Inflammatory macrophage (primary cell): ENCODE results near the gene ACTG1.

Experiments
- DNase-seq, 2 donors: peaks; one replicate each; pipeline ENCODE4 v3.0.0-alpha.2; 2020 to 2022

The ACTG1 gene

GRCh38 chr17:81481073-81481799 lies 31.4 kb downstream of the ACTG1 start:
- DNase-seq, result peak; percentile 44 to 66

- DNase-seq, result no peak
Measured at GRCh38 chr17:81480140-81481072, 32.2 kb downstream of the ACTG1 start.

- no peak for DNase-seq
Measured at GRCh38 chr17:81479175-81480071, 33.2 kb downstream of the ACTG1 start.

GRCh38 chr17:81478119-81478518 lies 34.5 kb downstream of the ACTG1 start:
- DNase-seq, result no peak

- no peak for DNase-seq
Measured at GRCh38 chr17:81477173-81477572, 35.4 kb downstream of the ACTG1 start.

GRCh38 chr17:81476635-81477034 lies 36.0 kb downstream of the ACTG1 start:
- no peak for DNase-seq

- no peak for DNase-seq
Measured at GRCh38 chr17:81476097-81476496, 36.5 kb downstream of the ACTG1 start.

- no peak for DNase-seq
Measured at GRCh38 chr17:81474958-81475357, 37.6 kb downstream of the ACTG1 start.

- no peak for DNase-seq
Measured at GRCh38 chr17:81473019-81473418, 39.6 kb downstream of the ACTG1 start.

- DNase-seq, result no peak
Measured at GRCh38 chr17:81471818-81472456, 40.7 kb downstream of the ACTG1 start.

- no peak for DNase-seq
Measured at GRCh38 chr17:81470944-81471817, 41.4 kb downstream of the ACTG1 start.

GRCh38 chr17:81470270-81470943 lies 42.2 kb downstream of the ACTG1 start:
- DNase-seq, result no peak

- no peak for DNase-seq
Measured at GRCh38 chr17:81469266-81469665, 43.3 kb downstream of the ACTG1 start.

GRCh38 chr17:81468770-81469121 lies 43.9 kb downstream of the ACTG1 start:
- no peak for DNase-seq

- DNase-seq, result no peak
Measured at GRCh38 chr17:81468111-81468769, 44.4 kb downstream of the ACTG1 start.

- DNase-seq, result no peak
Measured at GRCh38 chr17:81466564-81467472, 45.8 kb downstream of the ACTG1 start.

GRCh38 chr17:81465910-81466309 lies 46.7 kb downstream of the ACTG1 start:
- DNase-seq, result no peak

GRCh38 chr17:81464586-81464985 lies 48.0 kb downstream of the ACTG1 start:
- no peak for DNase-seq

GRCh38 chr17:81463506-81463905 lies 49.1 kb downstream of the ACTG1 start:
- DNase-seq, result no peak
